ENCODE data around the gene SRCIN1. TPM values are rescaled to one million over a fixed set of nuclear protein-coding genes. Genes with fewer than 3 reads are reported as not detected.

SRCIN1 gene
- total RNA-seq, 2 donors from 2014 or later: 1.1 to 1.2 TPM

DNA sequence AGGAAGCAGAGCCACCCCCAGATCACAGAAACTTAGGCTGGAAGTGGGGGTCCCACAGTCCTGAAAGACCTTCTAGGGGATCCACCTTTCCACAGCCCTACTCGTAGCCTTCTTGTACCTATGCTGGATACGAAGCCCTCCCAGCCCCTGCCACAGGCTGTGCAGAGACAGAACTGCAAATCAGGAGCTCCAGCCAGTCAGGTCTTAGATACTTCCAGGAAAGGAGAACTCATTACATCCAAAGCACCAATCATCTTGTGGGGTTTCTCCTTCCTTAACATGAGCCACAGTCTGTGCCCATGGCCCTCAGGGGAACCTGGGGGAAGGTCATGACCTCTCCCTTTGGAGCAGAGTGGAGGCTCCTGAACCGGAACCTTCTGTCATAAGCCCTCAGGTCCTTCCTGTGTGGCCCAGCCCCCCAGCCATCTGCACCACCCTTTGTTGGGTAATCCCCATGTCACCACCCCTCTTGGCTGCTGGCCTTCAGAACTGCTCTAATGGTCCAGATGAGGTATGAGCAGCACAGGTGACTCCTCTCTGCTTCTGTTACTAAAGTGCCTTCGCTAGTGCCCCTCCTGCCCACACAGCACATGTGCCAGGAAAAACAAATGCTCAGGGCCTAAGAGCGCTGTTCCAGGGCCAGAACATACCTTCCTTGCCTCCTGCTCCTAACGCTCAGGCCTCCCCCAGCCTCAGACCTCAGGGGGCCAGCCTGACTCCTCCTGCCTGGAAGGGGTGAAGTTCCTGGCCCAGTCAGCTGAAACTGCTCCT, 14.6 kb downstream of the SRCIN1 start:
- Mint-ChIP-seq H3K27ac (no peak overlapping the region), H3K9me3 (no peaks in the 10 kb centered on the region), H3K36me3 (no peaks in the 10 kb centered on the region)
- no peak for ATAC-seq
- no peak for DNase-seq (ENCODE audit: low spot score in 2 of 2)

- Mint-ChIP-seq H3K36me3 (no peaks in the 10 kb centered on the region), H3K27ac (no peak overlapping the region), H3K9me3 (no peaks in the 10 kb centered on the region)
- DNase-seq (ENCODE audit: low spot score in 2 of 2) (no peak), ATAC-seq (no peak)
Measured at GRCh38 chr17:38589462-38590114, 16.2 kb downstream of the SRCIN1 start.

GRCh38 chr17:38588788-38589174, 17.0 kb downstream of the SRCIN1 start:
- no peak overlapping the region for H3K27ac Mint-ChIP-seq
- ATAC-seq (no peak), DNase-seq (ENCODE audit: low spot score in 2 of 2) (no peak)
- H3K36me3 Mint-ChIP-seq: no peaks in the 10 kb centered on the region
- H3K9me3 Mint-ChIP-seq: no peaks in the 10 kb centered on the region

DNA sequence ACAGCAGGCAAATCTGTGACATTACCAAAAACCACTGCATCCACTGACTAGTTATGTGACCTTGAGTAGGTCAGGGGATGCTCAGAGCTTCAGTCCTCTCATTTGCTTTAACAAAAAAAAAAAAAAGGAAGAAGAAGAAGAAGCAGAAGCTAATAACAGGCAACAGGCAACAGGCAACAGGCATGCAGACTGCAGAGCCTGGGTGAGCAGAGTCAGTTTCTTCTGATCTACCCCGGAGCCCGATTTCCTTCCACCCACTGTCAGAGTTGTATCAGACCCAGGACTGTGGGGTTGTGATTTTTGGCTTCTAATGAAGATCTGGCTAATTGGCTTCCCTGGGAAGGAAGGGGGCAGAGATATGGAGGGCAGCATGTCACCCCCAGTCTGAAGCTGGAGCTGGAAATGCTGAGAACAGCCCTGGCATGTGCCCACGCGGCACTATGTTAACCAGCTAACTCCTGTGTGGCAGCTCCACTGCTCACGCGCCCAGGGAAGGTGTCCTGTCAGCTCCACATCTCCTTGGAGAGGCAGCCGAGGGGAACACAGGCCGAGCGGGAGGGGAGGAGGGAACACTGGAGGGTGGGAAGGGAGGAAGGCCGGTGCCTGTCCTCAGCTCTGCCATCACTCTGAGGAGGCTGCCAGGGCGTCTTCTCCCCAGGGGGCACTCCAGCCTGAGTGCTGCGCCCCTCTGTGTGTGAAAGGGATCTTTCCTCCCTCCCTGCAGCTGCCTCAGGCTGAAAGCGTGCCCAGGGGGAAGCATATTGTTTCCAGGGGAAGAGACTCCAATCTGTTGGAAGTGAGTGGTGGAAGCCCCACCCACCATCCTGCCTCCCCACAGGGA, 17.6 kb downstream of the SRCIN1 start:
- no peak for ATAC-seq
- H3K27ac Mint-ChIP-seq: no peak overlapping the region
- DNase-seq (ENCODE audit: low spot score in 2 of 2): no peak
- no peaks in the 10 kb centered on the region for H3K9me3 Mint-ChIP-seq
- no peaks in the 10 kb centered on the region for H3K36me3 Mint-ChIP-seq

GRCh38 chr17:38587203-38587602, 18.5 kb downstream of the SRCIN1 start:
- Mint-ChIP-seq H3K27ac (no peak overlapping the region), H3K9me3 (no peaks in the 10 kb centered on the region), H3K36me3 (no peaks in the 10 kb centered on the region)
- DNase-seq (ENCODE audit: low spot score in 2 of 2) (no peak), ATAC-seq (no peak)

- H3K36me3 Mint-ChIP-seq: no peaks in the 10 kb centered on the region
Measured at GRCh38 chr17:38586788-38587187, 19.0 kb downstream of the SRCIN1 start.

GRCh38 chr17:38585918-38586529, 19.7 kb downstream of the SRCIN1 start:
- DNase-seq (ENCODE audit: low spot score in 2 of 2) (no peak), ATAC-seq (no peak)
- Mint-ChIP-seq H3K27ac (no peak overlapping the region), H3K9me3 (no peaks in the 10 kb centered on the region), H3K36me3 (no peaks in the 10 kb centered on the region)

More at GRCh38 chr17:38586788-38587187, 19.0 kb downstream of the SRCIN1 start:
- DNase-seq (ENCODE audit: low spot score in 2 of 2): no peak
- ATAC-seq: no peak
- Mint-ChIP-seq H3K27ac (no peak overlapping the region), H3K9me3 (no peaks in the 10 kb centered on the region)

- Mint-ChIP-seq H3K9me3 (no peaks in the 10 kb centered on the region), H3K36me3 (no peaks in the 10 kb centered on the region), H3K27ac (no peak overlapping the region)
- ATAC-seq (peak in 1 of 2 donors; percentile 24), DNase-seq (ENCODE audit: low spot score in 2 of 2) (no peak)
Measured at GRCh38 chr17:38585056-38585917, 20.5 kb downstream of the SRCIN1 start.

- DNase-seq (ENCODE audit: low spot score in 2 of 2) (peak; percentile 64 to 75), ATAC-seq (peak; percentile 82 to 91)
- H3K9me3 Mint-ChIP-seq: no peaks in the 10 kb centered on the region
- H3K36me3 Mint-ChIP-seq: no peaks in the 10 kb centered on the region
- H3K27ac Mint-ChIP-seq: peak overlapping the region in 1 of 2 donors; percentile 29
Measured at GRCh38 chr17:38584350-38584925, 21.3 kb downstream of the SRCIN1 start.

DNA sequence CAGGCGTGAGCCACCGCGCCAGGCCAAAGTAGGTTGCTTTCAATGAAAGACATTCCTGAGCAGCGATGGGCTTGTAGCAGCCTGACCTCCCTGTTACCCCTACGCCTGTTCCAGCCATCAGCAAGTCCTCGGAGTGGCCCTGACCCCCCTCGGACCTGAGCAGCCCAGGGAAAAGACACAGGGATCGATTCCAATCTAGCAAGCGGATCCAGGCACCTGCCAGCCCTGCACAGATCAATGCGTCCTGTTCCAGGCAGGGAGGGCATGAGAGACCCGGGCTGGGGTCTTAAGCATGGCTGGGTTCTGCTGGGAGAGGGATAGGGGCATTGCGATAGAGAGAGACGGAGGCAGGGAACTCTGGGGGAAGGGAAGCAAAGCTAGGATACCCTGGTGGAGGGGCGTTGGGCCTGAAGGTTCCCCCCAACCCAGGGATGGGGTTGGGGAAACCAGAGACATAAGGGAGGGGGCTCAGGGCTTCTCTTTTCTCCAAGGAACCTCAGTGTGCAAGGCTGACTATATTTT, 21.9 kb downstream of the SRCIN1 start:
- DNase-seq (ENCODE audit: low spot score in 2 of 2) (no peak), ATAC-seq (peak in 1 of 2 donors; percentile 15)
- Mint-ChIP-seq H3K27ac (no peak overlapping the region), H3K9me3 (no peaks in the 10 kb centered on the region), H3K36me3 (no peaks in the 10 kb centered on the region)

GRCh38 chr17:38583176-38583575, 22.6 kb downstream of the SRCIN1 start:
- H3K27ac Mint-ChIP-seq: no peak overlapping the region
- H3K9me3 Mint-ChIP-seq: no peaks in the 10 kb centered on the region
- ATAC-seq (no peak), DNase-seq (ENCODE audit: low spot score in 2 of 2) (no peak)
- H3K36me3 Mint-ChIP-seq: no peaks in the 10 kb centered on the region

DNA sequence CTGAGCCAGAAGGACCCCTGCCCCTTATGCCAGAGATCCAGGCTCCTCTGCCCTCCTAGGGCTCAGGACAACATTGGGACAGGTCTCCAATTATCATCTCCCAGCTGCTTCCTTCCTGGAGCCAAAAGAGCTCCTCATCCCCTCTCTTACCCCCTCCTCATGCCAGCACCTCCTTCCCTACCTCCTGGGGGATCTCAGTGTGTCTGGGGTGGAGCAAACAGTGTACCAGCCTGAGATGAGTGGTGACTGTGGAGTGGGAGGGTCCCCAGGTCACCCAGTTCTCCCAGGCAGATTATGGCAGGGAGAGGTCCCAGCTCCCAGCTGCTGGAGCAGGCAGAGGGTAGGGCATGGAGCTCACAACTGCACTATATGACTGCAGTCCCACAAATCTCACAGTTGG, 23.7 kb downstream of the SRCIN1 start:
- no peak for DNase-seq (ENCODE audit: low spot score in 2 of 2)
- no peak overlapping the region for H3K27ac Mint-ChIP-seq
- no peak for ATAC-seq

DNA sequence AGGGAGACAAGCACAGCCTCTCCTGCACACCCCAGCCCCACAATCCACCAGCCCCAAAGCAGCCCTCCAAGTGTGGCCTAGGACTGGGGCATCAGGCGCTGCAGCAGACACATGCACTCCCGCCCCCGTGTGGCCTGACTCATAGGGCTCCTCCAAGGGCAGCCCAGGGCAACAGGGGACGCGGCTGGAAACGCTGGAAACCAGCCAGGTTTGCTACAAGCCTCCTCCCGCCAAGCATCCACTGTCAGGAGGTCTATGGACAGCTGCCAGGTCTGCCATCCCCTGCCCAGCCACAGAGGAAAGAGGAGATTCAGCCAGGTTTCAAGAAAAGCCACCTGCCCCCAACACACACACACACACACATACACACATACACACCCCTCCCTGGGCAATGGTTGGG, 25.8 kb downstream of the SRCIN1 start:
- Mint-ChIP-seq H3K27ac (no peak overlapping the region), H3K36me3 (no peaks in the 10 kb centered on the region), H3K9me3 (no peaks in the 10 kb centered on the region)
- peak in 1 of 2 donors; percentile 51 for ATAC-seq
- DNase-seq (ENCODE audit: low spot score in 2 of 2): no peak

More for the DNA sequence above, 23.7 kb downstream of the SRCIN1 start:
- Mint-ChIP-seq H3K9me3 (no peaks in the 10 kb centered on the region), H3K36me3 (no peaks in the 10 kb centered on the region)

- H3K27ac Mint-ChIP-seq: no peak overlapping the region
- DNase-seq (ENCODE audit: low spot score in 2 of 2): no peak
Measured at GRCh38 chr17:38579083-38579480, 26.7 kb downstream of the SRCIN1 start.

DNA sequence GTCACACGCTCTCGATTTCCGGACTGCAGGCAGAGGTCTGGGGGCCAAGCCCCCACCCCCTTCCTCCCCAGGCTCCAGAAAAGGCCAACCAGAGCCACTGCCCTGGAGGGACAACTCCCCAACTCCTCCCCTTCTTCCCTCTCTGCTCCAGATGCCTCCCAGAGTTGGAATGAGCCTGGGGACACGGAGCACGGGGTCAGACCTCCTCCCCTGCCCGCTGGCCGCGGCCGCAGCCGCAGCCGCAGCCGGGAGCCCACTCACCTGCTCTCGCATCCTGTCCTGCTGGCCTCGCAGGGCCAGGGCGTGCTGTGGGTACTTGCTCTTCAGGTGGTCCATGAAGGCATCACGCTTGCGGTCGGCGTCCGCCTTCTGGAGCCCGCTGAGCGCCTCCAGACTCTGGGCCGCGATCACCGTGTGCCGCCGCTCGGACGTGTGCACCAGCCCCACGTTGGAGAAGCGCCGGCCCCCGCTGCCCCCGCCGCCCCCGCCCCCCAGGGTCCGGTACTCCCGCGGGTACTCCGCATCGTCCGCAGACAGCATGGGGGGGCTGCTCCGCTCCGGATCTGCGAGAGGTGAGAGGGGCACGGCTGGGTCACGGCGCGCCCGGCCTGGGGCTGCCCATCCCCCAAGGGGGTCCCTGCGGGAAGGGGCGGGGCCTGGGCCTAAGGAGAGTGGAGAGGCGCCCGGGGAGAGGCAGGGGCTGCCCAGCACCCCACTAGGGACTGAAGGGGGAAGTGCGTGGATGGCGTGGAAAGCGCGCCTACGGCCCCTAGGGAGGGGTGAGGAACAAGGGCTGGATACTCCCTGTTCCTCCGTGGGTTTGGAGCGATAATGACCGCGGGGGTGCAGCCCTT, 27.3 kb downstream of the SRCIN1 start:
- Mint-ChIP-seq H3K27ac (no peak overlapping the region), H3K36me3 (peaks cover 0 to 3% of the 10 kb centered on the region in 2 donors), H3K9me3 (no peaks in the 10 kb centered on the region)
- no peak for DNase-seq (ENCODE audit: low spot score in 2 of 2)
- ATAC-seq: no peak

More at GRCh38 chr17:38579083-38579480, 26.7 kb downstream of the SRCIN1 start:
- Mint-ChIP-seq H3K9me3 (no peaks in the 10 kb centered on the region), H3K36me3 (no peaks in the 10 kb centered on the region)
- ATAC-seq: no peak
